NCI-H146 (cell line): ENCODE data around the gene NAV2.

Source experiments
- DNase-seq: peaks from one replicate; lab custom pipeline; 2025; lab: John Stamatoyannopoulos, UW

The NAV2 gene

DNA sequence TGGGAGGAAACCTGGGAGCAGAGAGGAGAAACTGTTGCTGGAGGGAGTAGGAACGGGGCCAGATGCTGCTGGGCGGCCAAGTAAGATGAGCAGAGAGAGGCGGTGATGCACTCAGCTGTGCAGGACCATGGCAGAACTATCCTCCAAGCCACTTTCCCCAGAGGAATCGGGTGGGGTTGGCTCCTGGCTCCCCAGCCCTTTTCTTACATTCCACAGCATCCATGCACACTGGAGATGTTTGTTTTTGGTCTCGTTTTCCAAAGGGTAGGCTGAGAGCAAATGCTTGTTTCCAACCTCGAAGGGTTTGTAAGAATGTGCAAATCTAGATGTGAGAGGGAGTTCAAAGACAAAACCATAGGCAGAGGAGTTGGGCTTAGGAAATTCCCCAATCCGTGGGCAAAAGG is 374.5 kb downstream of the NAV2 start:
- DNase-seq = no peak

DNA sequence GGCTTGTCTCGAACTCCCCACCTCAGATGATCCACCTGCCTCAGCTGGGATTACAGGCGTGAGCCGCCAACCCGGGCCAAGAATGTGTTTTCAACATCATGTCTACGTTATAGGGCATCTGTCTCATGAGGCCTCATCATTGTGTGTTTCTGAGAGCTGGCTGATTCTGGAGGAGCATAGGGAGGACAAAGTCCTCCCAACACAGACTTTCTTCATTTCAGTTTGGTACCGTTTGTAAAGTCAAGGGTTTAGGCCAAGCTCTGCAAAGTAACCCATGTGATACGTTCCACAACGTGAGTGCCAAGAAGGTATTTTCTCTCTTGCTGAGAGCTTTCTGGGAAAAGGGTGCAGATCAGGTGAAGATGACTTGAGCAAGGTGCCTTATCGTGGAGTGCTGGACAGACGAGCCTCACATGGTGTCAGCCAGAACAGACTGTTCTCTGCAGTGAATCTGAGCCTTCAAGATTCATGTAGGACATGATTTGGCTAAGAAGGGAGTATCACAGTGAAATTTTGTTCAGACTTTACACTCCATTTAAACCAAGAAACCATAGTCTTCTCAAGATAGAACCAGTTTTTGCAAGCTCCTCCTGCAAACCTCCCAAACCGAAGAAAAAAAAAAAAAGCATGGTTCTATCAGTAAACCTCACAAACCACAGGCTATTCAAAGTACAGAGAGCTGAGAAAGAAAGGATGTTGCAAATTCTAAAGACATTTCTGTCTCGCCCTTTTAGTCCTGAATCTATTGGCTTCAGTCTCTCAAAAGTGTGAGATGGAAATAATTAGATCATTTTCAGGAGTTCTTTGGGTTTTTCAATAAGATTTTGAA is 376.0 kb downstream of the NAV2 start:
- no peak for DNase-seq

DNA sequence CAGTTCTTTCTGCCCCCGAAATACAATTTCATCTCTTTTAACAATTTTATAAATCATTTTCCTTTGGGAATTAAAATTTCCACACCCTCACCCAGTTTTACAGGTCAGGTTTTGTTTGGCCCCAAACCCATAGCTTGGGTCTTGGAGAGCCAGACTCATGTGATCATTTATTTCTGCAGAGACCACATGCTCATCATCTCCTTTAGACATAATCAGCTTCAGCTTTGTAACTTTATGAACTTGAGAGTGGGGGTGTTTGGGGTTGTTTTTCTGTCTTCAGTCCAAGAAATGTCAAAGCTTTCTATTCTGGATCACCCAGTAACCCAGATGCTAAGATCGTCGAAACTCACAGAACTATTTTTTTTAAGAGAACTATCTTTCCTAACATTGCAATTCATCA is 376.7 kb downstream of the NAV2 start:
- DNase-seq = no peak

DNA sequence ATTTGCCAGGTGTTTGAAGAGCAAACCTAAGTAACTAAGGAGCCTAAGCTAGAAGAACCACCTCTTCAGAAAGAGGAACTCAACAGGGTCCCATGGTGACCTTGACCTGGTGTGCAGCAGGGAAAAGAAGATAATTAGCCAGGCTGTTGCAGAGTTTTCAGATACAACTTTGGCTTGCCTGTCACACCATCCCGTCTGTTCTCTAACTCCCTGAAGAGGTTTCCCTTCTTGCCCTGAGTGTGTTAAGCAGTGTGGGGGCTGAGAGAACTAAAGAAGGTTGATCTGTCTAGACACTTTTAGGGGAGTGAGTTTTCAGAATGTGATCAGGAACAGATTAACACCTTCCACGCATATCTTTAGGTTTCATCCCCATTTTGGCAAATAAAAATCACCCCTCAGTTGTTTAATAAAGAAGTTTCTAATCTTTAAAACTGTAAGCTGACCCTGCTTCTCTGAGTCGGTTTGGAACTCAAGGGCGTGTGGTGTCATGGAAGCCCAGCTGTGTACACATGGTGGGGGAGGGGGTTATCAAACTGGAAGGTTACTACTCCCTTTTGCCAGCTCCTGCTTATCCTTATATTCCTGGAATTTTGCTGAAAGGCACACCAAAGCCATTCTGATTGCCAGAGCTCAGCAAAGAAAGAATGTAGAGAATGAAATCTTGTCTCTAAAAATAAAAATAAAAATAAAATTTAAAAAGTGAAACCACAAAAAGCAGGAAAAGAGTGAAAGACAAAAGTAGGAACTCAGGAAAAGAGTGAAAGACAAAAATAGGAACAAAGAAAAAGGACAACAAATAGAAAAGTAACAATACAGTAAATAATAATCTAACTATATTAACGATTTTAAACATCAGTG is 377.4 kb downstream of the NAV2 start:
- DNase-seq = peak; percentile 85

DNA sequence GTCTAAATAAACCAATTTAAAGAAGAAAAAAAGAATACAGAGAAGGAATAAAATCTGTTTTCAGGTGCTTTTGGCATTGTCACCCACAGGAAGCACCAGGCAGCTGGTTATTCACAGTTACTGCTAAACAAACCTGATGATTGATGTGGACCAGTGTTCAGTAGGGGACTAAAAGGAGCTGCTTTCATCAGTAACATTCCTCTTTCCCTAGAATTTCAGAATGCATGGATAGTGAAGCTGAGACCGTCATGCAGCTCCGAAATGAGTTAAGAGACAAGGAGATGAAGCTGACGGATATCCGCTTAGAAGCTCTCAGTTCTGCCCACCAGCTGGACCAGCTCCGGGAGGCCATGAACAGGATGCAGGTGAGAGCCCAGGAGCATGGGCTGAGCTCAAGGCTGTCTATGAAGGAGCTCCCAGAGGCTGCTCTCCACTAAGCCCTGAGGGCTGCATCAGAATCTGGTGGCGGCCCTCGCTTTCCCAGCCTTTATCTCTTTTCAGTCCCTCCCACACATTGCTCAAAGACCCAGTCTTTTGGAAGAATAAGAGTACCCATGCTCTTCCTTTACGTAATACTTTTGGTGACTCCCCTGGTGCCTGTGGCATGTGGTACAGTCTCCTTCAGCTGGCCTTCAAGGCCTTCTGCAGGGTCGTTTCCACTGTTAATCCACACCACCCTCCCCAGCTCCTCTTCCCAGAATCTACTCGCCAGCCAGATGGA is 378.2 kb downstream of the NAV2 start:
- peak; percentile 70 for DNase-seq

DNA sequence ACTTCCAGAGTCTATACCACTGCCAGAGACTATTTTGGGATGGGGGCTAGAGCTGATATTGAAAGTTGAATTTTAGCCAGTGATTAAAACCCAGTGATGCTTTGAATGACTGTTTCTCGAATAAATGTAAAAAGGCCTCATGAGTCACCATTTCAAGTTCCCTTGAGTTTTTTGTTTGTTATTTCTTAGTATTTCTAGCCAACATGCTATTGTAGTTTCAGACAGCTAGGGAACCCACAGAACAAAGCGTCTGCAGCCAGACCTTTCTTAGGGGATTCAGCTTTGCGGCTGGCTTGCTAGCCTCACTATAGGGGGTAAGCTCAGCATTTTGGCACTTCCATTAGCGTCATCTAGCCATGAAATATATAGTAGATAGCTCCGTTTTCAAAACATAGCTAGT is 381.1 kb downstream of the NAV2 start:
- no peak for DNase-seq

DNA sequence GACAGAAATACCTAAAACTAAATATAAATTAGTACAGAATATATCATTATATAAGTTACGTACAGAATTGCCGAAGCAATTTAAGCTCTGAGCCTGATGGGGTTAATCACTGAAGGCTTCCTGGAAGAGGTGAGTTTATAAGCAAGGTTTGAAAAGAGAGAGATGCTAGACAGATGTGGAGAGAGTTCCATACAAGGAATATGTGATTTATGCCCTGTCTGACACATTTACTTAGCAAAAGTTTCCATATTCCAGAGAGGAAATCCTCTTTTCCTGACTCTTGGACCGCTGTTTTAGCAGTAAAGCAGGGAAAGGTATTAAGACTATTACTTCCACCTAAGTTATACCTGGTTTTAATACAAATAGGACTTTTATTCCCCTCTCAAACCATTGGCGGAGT is 382.6 kb downstream of the NAV2 start:
- DNase-seq = no peak

DNA sequence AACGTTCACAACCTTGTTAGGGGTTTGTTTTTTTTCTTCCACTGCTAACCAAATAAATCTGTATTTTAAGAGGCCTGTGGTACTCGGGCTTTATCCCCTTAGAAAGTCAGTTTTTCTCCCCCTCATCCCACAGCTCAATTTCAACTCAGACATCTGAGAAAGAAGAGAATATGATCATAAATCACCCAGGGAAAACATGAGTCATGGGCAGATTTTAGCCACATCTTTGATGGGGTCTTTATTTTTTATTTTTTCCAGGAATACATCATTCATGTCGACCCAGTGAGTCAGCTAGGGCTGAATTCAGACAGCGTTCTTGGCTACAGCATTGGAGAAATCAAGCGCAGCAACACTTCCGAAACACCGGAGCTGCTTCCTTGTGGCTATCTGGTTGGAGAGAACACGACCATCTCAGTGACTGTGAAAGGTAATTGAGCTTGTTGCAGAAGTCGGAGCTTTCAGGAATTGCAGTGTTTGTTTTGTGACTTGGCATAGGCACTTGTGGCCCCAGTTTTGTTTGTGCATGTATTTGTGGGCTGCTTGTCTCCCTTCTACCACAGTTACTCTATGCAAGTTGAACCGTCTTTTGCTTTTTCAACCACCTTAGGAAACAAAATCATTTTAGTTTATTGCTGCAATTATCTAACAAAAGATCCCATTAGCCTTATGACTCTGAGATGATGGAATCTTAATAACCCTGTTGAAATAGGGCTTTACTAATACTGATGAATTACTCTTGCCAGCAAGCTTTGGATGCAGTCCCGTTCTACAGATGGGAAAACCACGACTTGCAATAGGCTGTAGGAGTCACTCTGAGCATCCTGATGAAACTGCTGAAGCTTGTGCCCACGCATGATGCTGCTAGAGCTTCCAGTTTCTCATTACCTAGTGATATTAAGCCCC is 384.9 kb downstream of the NAV2 start:
- DNase-seq = no peak

DNA sequence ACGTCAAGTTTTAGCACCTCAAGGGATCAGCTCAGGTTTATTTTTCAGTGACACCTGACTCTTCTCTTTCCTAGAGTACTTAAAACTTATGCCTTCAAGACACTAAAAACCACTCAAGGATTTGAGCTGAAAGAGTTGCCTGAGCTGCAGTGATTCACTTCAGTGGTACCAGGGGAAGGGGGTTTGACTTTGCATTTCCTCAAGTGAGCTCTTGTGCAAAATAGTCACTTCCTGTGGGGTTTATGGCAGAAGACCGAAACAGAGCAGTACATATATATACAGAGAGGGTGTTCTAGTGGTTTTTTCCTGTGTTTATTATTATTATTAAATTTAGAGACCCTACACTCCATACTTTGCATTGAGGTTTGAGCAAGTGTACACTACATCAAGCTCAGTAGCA is 386.9 kb downstream of the NAV2 start:
- DNase-seq = no peak

DNA sequence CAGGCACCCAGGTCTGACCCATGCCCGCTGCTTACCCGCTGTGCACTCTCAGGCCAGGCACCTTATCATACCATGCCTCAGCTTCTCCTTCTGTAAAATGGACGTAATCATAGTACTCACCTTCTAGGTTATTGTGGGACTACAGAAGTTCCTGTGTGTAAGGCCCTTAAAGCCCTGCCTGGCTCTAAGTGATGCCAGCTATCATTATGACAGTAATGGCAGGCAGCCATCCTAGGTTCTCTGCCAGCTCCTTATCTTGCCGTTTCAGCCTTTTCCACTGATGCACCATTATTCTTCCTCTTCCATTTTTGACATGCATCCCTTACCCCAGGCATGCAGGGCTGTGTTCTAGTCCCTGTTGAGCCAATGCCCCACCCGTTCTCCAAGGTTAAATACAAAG is 389.8 kb downstream of the NAV2 start:
- no peak for DNase-seq

DNA sequence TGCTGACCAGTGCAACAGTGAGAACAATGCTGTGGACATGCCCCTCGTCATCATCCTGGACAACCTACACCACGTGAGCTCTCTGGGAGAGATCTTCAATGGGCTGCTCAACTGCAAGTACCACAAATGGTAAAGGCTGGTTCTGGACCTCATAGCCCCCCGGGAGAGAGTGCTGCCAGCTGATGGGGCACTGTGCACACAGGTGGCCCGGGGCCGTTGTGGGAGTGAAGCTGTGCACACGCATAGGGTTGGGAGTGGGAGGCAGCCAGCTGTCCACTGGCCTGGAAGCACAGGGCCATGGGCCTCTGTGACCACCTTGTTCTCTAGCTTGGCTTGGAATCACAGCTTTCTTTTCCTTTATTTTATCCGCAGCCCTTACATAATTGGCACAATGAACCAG is 390.6 kb downstream of the NAV2 start:
- DNase-seq = no peak

DNA sequence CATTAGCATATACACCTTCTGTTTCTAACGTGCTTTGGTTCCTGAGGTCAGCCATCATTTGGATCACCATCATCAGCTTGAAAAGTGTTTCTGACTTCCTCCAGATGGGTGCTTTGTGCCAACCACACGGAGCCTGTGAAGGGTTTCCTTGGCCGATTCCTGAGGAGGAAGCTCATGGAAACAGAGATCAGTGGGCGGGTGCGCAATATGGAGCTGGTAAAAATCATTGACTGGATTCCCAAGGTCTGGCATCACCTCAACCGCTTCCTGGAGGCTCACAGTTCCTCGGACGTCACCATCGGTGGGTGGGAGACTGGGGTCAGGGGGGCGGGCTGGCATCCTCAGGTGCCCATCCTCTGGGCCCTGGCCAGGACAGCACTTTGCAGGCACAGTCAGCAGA is 392.8 kb downstream of the NAV2 start:
- no peak for DNase-seq

DNA sequence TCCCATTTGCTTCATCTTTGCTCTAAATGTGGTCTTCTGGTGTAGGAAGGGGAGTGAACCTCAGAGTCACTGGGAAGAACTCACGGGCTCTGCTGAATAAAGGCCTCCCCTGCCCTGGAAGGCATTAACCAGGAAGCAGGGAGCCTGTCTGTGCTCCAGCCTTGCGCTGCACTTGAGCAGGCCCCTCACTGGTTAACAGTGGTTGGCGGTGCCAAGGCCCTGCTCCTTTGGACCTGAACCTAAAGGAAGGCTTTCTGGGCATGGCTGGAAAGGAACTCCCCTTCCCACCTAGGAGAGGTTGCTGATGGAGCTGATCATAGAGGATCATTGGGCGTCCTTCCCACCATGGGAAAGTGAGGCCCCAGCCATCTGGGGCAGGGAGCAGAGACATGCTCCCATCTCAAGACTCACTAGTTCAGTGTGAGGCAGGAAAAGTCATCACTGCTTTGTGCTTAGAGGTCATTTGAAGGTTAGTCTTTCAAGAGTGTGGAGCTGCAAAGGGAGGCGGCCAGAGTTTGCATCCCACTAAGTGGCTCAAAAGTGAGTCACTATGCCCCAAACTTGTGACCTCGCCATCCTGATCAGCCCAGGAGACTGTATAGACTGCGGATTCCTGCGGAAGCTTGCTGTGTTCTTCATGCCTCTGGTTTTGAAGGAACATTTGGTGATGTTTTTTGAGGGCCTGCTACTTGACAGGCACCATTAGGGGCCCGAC is 397.3 kb downstream of the NAV2 start:
- DNase-seq = no peak

DNA sequence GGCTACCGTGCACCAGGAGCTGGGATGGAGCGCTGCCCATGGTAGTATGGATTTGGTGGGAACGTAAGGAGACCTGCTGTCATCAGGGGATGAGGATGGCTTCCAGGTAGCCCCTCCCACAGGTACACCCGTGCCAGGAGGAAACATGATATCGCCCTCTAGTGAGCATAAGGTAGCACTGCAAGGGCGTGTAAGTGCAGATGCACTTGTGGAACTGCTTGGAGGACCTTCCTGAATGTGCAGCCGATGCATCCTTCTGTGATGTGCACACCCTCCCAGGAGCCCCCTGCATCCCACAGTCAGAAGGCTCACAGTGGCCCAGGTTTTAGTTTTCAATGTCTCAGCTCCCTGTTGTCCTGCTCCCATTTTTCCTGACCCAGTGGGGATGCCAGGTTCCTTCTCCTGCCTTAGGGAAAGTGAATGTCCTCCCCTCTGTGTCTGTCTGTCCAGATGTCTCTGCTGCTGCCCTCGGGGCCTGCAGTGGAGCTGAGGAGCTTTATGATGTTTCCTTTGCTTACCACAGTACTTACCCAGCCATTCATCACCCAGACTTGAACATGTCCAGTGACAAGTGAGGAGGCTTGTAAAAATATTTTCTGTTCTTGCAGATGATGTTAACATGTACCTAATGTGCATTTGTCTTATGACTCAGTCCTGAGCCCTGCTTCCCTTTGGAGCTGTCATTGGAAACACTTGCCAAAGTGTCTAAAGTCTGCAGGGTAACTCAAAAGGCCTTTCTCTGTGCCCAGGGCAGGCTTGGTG is 398.5 kb downstream of the NAV2 start:
- peak; percentile 79 for DNase-seq

DNA sequence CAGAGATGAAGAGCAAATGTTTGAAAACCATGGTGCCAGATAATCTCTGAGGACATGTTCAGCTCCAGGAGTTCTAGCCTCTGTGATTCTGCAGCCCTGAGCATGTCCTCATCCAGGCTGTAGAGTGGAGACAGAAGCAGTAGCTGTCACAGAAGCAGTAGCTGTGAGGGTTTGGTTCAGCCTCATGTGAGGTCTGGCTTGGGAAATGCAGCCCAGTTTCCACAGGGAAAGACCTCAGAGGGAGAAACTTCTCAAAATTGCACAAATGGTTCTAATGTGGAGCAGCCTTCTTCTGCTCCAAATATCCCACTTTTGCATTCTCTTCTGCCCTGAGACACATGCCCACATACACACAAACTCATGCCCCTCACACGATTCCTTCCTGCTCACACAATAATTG is 399.2 kb downstream of the NAV2 start:
- no peak for DNase-seq

DNA sequence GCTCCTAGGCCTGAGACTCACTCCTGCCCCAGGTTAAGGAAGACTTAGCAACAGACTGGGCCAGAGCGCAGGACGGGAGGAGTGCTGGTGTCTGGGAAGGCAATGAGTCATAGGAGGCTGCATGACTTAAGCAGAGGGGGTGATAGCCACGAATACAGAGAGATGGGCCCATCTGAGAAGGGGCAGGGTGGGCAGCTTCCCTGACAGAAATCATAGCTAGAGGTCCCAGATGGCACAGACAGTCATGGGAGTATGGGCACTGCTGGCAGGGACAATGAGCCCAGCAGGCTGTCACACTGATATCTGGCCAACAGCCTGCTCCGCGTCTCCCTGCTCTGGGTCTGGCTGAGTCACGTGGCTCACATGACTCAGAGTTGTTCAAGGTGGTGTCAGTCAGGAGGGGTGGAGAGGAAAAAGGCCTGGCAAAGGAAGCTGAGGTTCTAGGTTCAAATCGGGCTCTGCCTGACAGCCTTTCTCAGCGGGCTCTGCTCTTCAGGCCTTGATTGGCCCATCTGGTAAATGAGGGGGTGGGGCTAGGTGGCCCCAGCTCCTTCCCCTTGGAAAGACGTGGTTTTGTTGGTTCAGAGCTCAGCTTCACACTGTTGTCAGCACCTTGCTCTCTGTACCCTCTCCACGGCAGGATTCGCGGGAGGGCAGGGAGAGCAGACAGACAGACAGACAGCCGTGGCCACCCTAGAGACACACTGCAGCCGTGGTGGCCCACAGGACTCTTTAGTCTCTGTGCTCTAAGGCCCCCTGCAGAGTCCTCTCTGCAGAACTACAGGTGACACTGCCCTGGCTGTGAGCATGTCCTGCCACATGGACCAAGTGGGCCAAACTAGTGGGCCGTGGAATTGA is 399.9 kb downstream of the NAV2 start:
- DNase-seq = no peak

DNA sequence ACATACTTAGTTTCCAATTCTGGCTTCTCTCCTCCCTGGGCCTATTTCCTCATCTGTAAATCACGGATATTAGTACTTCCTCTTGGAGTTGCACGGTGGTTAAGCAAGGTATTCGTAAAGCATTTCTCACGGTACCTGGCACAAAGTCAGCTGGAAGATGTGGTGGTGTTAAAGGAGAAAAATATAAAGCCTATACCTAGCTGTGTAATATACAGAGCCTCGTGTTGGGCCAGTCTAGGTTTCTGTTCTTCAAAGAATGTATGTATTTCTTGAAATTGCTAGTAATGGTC is 400.5 kb downstream of the NAV2 start:
- DNase-seq = no peak

DNA sequence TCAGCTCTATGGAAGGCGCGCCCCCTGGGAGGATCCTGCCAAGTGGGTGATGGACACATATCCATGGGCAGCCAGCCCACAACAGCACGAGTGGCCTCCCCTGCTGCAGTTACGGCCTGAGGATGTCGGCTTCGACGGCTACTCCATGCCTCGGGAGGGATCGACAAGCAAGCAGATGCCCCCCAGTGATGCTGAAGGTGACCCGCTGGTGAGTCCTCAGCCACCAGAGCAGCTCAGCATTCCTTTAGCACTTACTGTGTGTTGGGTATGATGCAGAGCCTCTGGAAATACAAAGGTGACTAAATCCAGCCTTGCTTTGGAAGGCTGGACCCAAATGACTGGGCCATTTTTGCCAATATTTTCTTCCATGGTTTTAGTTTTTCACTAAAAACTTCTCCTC is 402.0 kb downstream of the NAV2 start:
- DNase-seq = no peak

DNA sequence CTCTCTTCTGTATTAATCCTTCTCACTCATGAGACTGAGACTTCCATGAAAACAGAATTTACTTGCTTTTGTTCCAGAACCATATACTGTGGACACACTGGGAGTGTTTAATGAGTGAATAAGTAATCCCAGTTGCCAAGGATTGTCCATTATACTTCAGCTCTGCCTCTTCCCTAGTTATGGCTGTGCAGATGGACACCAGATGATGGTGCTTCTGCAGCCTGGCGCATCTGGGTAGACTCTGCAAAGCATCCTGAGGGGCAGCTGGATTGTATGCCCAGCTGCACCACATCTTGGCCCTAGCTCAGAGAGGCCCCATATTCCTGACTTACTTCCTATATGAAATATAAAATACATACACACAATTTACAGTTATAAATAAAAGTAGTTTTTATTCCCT is 404.2 kb downstream of the NAV2 start:
- no peak for DNase-seq

DNA sequence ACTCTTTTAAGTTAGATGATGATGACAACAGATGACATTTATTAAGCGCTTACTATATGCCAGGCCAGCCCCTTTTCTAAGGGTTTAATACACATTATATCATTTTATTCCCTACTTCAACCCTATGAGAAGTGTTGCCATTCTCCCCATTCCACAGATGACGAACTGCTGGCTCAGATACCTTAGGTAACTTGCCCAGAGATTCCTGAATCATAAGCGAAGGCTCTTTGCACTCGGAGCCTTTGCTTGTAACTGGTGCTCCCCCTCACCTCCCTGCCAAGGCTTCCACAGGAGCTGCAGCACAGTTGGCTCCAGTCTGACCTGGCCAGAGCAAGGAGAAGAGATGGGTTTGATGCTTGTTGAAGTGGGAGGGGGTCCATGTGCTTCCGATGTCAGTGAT is 404.7 kb downstream of the NAV2 start:
- no peak for DNase-seq
